HepG2 (cell line): ENCODE data around the gene SH2D2A. TPM values are rescaled to one million over a fixed set of nuclear protein-coding genes. Genes with fewer than 3 reads are reported as not detected.

Experiments
- ATAC-seq: fragments of 200-7000 bp; cut with Tn5 transposase; 3 replicates; pipeline ENCODE4 v1.9.1; 2020; ENCODE audit warnings: mild to moderate bottlenecking, moderate library complexity
- BruUV-seq: library from RNA; stranded (reverse); fragments of 400-500 nt; replicated peaks from 2 replicates; lab custom pipeline; 2021; lab: Mats Ljungman, UMichigan
- CTCF ChIA-PET: fragments of 300-600 bp; formaldehyde crosslinking; extraction: SDS; loops from one replicate; lab custom pipeline; 2021; ENCODE audit warnings: low total read pairs, inconsistent platforms, low intra/inter-chr PET ratio; lab: Yijun Ruan, JAX
- POLR2A ChIA-PET: fragments of 350-600 bp; sonication (Branson Sonifier 250); formaldehyde crosslinking; loops from one replicate; lab custom pipeline; 2020; ENCODE audit warnings: antibody characterized with exemption, inconsistent platforms; lab: Yijun Ruan, JAX
- DNase-seq: peaks from one replicate; pipeline ENCODE4 v3.0.0-alpha.2; 2015; ENCODE audit warnings: low spot score
- FAIRE-seq: peaks from 3 replicates; lab custom pipeline; 2011; peaks lifted over from hg19 to GRCh38; lab: Jason Lieb, UNC
- H2AFZ ChIP-seq: one replicate; pipeline ENCODE4 v1.6.1; 2011; ENCODE audit warnings: low read length, inconsistent platforms
- H3K27ac ChIP-seq: fragments of 300-600 bp; 3 replicates; pipeline ENCODE4 v1.8.0; 2011; ENCODE audit warnings: mixed run types, mild to moderate bottlenecking, mixed read lengths, low read length, inconsistent platforms; ENCODE audit not compliant: insufficient read depth; ENCODE audit errors: extremely low read length
- H3K27me3 ChIP-seq, 2 experiments: fragments of 200-600 bp in 1 of 2; 2 replicates in 1 of 2; 3 replicates in 1 of 2; pipeline versions ENCODE4 v1.6.0 to v1.8.0; 2011; ENCODE audit warnings: low read length in 2 of 2, mild to moderate bottlenecking in 2 of 2, moderate library complexity in 2 of 2, inconsistent platforms in 1 of 2; ENCODE audit not compliant: insufficient read depth in 2 of 2, control insufficient read depth in 1 of 2
- H3K36me3 ChIP-seq, 2 experiments: fragments of 200-600 bp in 1 of 2; replicated peaks in 1 of 2; 2 replicates in 1 of 2; 3 replicates in 1 of 2; pipeline versions ENCODE4 v1.5.1 to v1.8.0; 2011; ENCODE audit warnings: low read length in 2 of 2, inconsistent platforms in 1 of 2; ENCODE audit not compliant: insufficient read depth in 2 of 2, control insufficient read depth in 1 of 2
- H3K4me1 ChIP-seq: 2 replicates; pipeline ENCODE4 v1.5.1; 2012; ENCODE audit warnings: low read length, inconsistent platforms; ENCODE audit not compliant: insufficient read depth
- H3K4me2 ChIP-seq: 2 replicates; pipeline ENCODE4 v1.6.0; 2011; ENCODE audit warnings: low read depth, low read length, inconsistent platforms
- H3K4me3 ChIP-seq, 3 experiments: fragments of 200-600 bp in 1 of 3; sonication (generic), shearing (Covaris generic) in 1 of 3; replicated peaks in 1 of 3; 2 replicates each; pipeline ENCODE4 v1.5.1; 2011 to 2016; ENCODE audit warnings: low read length in 3 of 3, inconsistent platforms in 2 of 3, low read depth in 2 of 3, mild to moderate bottlenecking in 2 of 3, control low read depth in 1 of 3, mixed read lengths in 1 of 3; ENCODE audit not compliant: insufficient read depth in 1 of 3
- H3K79me2 ChIP-seq: one replicate; pipeline ENCODE4 v1.6.1; 2011; ENCODE audit warnings: low read length, inconsistent platforms; ENCODE audit not compliant: insufficient read depth
- H3K9ac ChIP-seq: 2 replicates; pipeline ENCODE4 v1.6.0; 2011; ENCODE audit warnings: mild to moderate bottlenecking, low read depth, low read length, inconsistent platforms; ENCODE audit not compliant: insufficient read depth
- H3K9me3 ChIP-seq: 2 replicates; pipeline ENCODE4 v1.5.1; 2012; ENCODE audit warnings: mild to moderate bottlenecking, low read length
- H4K20me1 ChIP-seq: 2 replicates; pipeline ENCODE4 v1.6.0; 2011; ENCODE audit warnings: inconsistent platforms, mild to moderate bottlenecking, low read length, moderate library complexity; ENCODE audit not compliant: insufficient read depth
- ATF4 ChIP-seq, 2 experiments: fragments of 450-650 bp in 1 of 2; sonication (generic) in 1 of 2; formaldehyde crosslinking; IDR thresholded peaks; 2 replicates each; pipeline versions ENCODE4 v1.5.0 to v1.8.0; 2020 to 2022; ENCODE audit warnings: mild to moderate bottlenecking in 1 of 2, missing genetic modification reagents in 1 of 2
- CHD2 ChIP-seq: IDR thresholded peaks from 2 replicates; pipeline ENCODE4 v1.6.1; 2011; ENCODE audit warnings: low read depth, low read length, improper control_type of control experiment
- FOXO1 ChIP-seq: sonication (generic); formaldehyde crosslinking; IDR thresholded peaks from 2 replicates; pipeline ENCODE4 v1.4.0; 2020; ENCODE audit warnings: missing genetic modification reagents
- GLI4 ChIP-seq: sonication (generic); formaldehyde crosslinking; IDR thresholded peaks from 2 replicates; pipeline ENCODE4 v1.5.1; 2020; ENCODE audit warnings: missing genetic modification reagents, mild to moderate bottlenecking, moderate library complexity, borderline replicate concordance
- GMEB1 ChIP-seq: sonication (generic); formaldehyde crosslinking; IDR thresholded peaks from 2 replicates; pipeline ENCODE4 v1.5.1; 2020; ENCODE audit warnings: missing genetic modification reagents, mild to moderate bottlenecking, borderline replicate concordance
- HMGXB3 ChIP-seq: sonication (generic); formaldehyde crosslinking; IDR thresholded peaks from 2 replicates; pipeline ENCODE4 v1.4.0; 2020; ENCODE audit warnings: missing genetic modification reagents, borderline replicate concordance
- HNRNPH1 ChIP-seq: fragments of 200-400 bp; formaldehyde crosslinking; optimal IDR thresholded peaks from 2 replicates; pipeline ENCODE3; 2017; ENCODE audit warnings: mild to moderate bottlenecking, low read depth, low read length
- HNRNPL ChIP-seq: fragments of 200-400 bp; formaldehyde crosslinking; IDR thresholded peaks from 2 replicates; pipeline ENCODE4 v1.6.1; 2017; ENCODE audit warnings: mild to moderate bottlenecking, low read depth, low read length
- MTA1 ChIP-seq: sonication (generic); formaldehyde crosslinking; IDR thresholded peaks from 2 replicates; pipeline ENCODE4 v1.4.0; 2020; ENCODE audit warnings: missing genetic modification reagents, mild to moderate bottlenecking, borderline replicate concordance
- MYPOP ChIP-seq: sonication (generic); formaldehyde crosslinking; IDR thresholded peaks from 2 replicates; pipeline ENCODE4 v1.8.1; 2023; ENCODE audit warnings: mild to moderate bottlenecking, moderate library complexity, missing genetic modification reagents
- SCMH1 ChIP-seq: sonication (generic); formaldehyde crosslinking; IDR thresholded peaks from 2 replicates; pipeline ENCODE4 v1.9.0; 2021; ENCODE audit warnings: missing genetic modification reagents, mild to moderate bottlenecking, borderline replicate concordance
- SP5 ChIP-seq: IDR thresholded peaks from 2 replicates; pipeline ENCODE4 v1.6.1; 2016; ENCODE audit warnings: low read depth, borderline replicate concordance
- TCF12 ChIP-seq, 2 experiments: fragments of 450-650 bp in 1 of 2; sonication (generic) in 1 of 2; formaldehyde crosslinking in 1 of 2; IDR thresholded peaks; 2 replicates each; pipeline versions ENCODE4 v1.6.1 to v1.8.0; 2017 to 2022; ENCODE audit warnings: antibody characterized with exemption in 1 of 2, mild to moderate bottlenecking in 1 of 2, missing genetic modification reagents in 1 of 2, moderate library complexity in 1 of 2
- ZSCAN25 ChIP-seq: sonication (generic); formaldehyde crosslinking; IDR thresholded peaks from 2 replicates; pipeline ENCODE4 v1.8.0; 2022; ENCODE audit warnings: mild to moderate bottlenecking, missing genetic modification reagents
- WGBS: methylation state at CpG from one replicate; pipeline ENCODE4 v1.1.6; 2017; ENCODE audit warnings: low lambda C conversion rate; 5-methylcytosine and 5-hydroxymethylcytosine counted together
- in situ Hi-C: cut with HindIII; loops from 2 replicates; pipeline ENCODE4 v1.10.0; 2017; ENCODE audit warnings: low pct_unique_long_range_greater_than_20kb; ENCODE audit not compliant: extremely low pct_ligation_motif_present
- intact Hi-C: fragments of 100-400 bp; cut with micrococcal nuclease; formaldehyde crosslinking; loops from one replicate; pipeline ENCODE4 v1.10.0; 2022; ENCODE audit not compliant: unreplicated experiment
- polyA plus RNA-seq, 8 experiments: library from polyadenylated mRNA; depleted of rRNA in 3 of 8; stranded (reverse) in 7 of 8; unstranded in 1 of 8; fragments of >200 nt; fragmentation: Illumina TruSeq in 4 of 8; extraction: Trizol in 4 of 8; gene quantifications; 2 replicates each; pipeline versions ENCODE4 v1.2.1 to v1.2.3, GENCODE V29; 2011 to 2016; ENCODE audit warnings: low read depth in 4 of 8, missing spikeins in 1 of 8, mixed read lengths in 1 of 8; ENCODE audit not compliant: insufficient read depth in 1 of 8
- total RNA-seq, 5 experiments: library from RNA; depleted of rRNA; stranded (reverse); fragments of >200 nt; fragmentation: Illumina TruSeq; extraction: Trizol; gene quantifications; 2 replicates each; pipeline ENCODE4 v1.2.3, GENCODE V29; 2016; ENCODE audit warnings: low read depth in 1 of 5

The SH2D2A gene
- total and polyA plus RNA-seq, 2 of the 13 experiments (the other 11 are each of a cell fraction or from before 2014, with no cell fraction given): 0.57 to 0.73 TPM

- no peak for TF ChIP-seq GMEB1 (CRISPR knock-in tag)
- no peak for TF ChIP-seq FOXO1 (CRISPR knock-in tag)
- TF ChIP-seq SCMH1 (CRISPR knock-in tag): no peak
- TF ChIP-seq HNRNPL: no peak
- no peak for TF ChIP-seq HNRNPH1
- no peak for TF ChIP-seq ATF4 (CRISPR knock-in tag; IDR thresholded peaks at IDR 0.05)
- TF ChIP-seq SP5 (CRISPR knock-in tag): no peak
- no peak for TF ChIP-seq TCF12 (IDR thresholded peaks at IDR 0.05)
- no peak for TF ChIP-seq TCF12 (CRISPR knock-in tag; IDR thresholded peaks at IDR 0.05)
These were observed 31.2 kb upstream of the SH2D2A start (continued) for GRCh38 chr1:156847591-156848460.

GRCh38 chr1:156846643-156847042 lies 30.0 kb upstream of the SH2D2A start:
- no peak for FAIRE-seq
- Histone ChIP-seq H3K36me3 (no peaks in the 10 kb centered on the region), H3K4me2 (no peak overlapping the region), H3K9me3 (no peaks in the 10 kb centered on the region), H3K9ac (no peak overlapping the region), H3K27ac (no peak overlapping the region), H3K4me3 (no peak overlapping the region), H3K4me1 (no peaks in the 10 kb centered on the region), H4K20me1 (no peaks in the 10 kb centered on the region), H2AFZ (no peak overlapping the region), H3K27me3 (peaks cover 4 to 46% of the 10 kb centered on the region in 2 experiments; a peak in 2 of 5 replicates), H3K79me2 (no peaks in the 10 kb centered on the region)
- no peak for DNase-seq
- intact Hi-C loops (no loop called here), in situ Hi-C loops (no loop called here)
- no peak for ATAC-seq
- no TSS peak for BruUV-seq
- ChIA-PET CTCF (no interaction called here), POLR2A (no interaction called here)
- 0% methylated on average over 4 of the region's 5 CpGs for WGBS
- TF ChIP-seq CHD2 (no peak), HMGXB3 (no peak), MTA1 (CRISPR knock-in tag) (no peak), ZSCAN25 (CRISPR knock-in tag) (no peak), MYPOP (CRISPR knock-in tag) (no peak), GLI4 (CRISPR knock-in tag) (no peak)
